SK-N-SH treated with all-trans-retinoic acid at 6 μM for 48 hours (cell line): Measurements from ENCODE around the gene SPATA6L.

Source experiments
- PPARA ChIP-seq: fragments of 250-450 bp; sonication (Bioruptor Pico); IDR thresholded peaks from 2 replicates; pipeline ENCODE4 v1.5.0; 2020; ENCODE audit warnings: mild to moderate bottlenecking, borderline replicate concordance
- RARB ChIP-seq: fragments of 250-450 bp; sonication (Bioruptor Pico); IDR thresholded peaks from 2 replicates; pipeline ENCODE4 v1.8.0; 2021; ENCODE audit warnings: mild to moderate bottlenecking, moderate library complexity
- SNAI2 ChIP-seq: fragments of 250-450 bp; sonication (Bioruptor Pico); IDR thresholded peaks from 2 replicates; pipeline ENCODE4 v1.5.0; 2020; ENCODE audit warnings: mild to moderate bottlenecking, moderate library complexity
- TCF4 ChIP-seq: fragments of 250-450 bp; sonication (Bioruptor Pico); IDR thresholded peaks from 2 replicates; pipeline ENCODE4 v1.8.0; 2021; ENCODE audit warnings: mild to moderate bottlenecking, moderate library complexity, borderline replicate concordance
- TOX ChIP-seq: fragments of 250-450 bp; sonication (Bioruptor Pico); IDR thresholded peaks from 2 replicates; pipeline ENCODE4 v1.8.0; 2021; ENCODE audit warnings: mild to moderate bottlenecking, moderate library complexity, borderline replicate concordance
- ZFP3 ChIP-seq: fragments of 250-450 bp; sonication (Bioruptor Pico); IDR thresholded peaks from 2 replicates; pipeline ENCODE4 v1.5.0; 2020; ENCODE audit warnings: mild to moderate bottlenecking, moderate library complexity
- ZFP30 ChIP-seq: fragments of 450-650 bp; formaldehyde crosslinking; IDR thresholded peaks from 2 replicates; pipeline ENCODE4 v1.5.0; 2022; ENCODE audit warnings: mild to moderate bottlenecking, moderate library complexity
- TF ChIP-seq, protein P1 (sequence below): fragments of 250-450 bp; sonication (Bioruptor Pico); IDR thresholded peaks from 2 replicates; pipeline ENCODE4 v1.8.0; 2021; ENCODE audit warnings: low read depth, mild to moderate bottlenecking, moderate library complexity, borderline replicate concordance
- TF ChIP-seq, protein P2 (sequence below): fragments of 250-450 bp; sonication (Bioruptor Pico); IDR thresholded peaks from 2 replicates; pipeline ENCODE4 v1.8.0; 2020; ENCODE audit warnings: mild to moderate bottlenecking, moderate library complexity, borderline replicate concordance
- TF ChIP-seq, protein P3 (sequence below): fragments of 250-450 bp; sonication (Bioruptor Pico); IDR thresholded peaks from 2 replicates; pipeline ENCODE4 v1.5.1; 2021; ENCODE audit warnings: mild to moderate bottlenecking, moderate library complexity

DNA sequence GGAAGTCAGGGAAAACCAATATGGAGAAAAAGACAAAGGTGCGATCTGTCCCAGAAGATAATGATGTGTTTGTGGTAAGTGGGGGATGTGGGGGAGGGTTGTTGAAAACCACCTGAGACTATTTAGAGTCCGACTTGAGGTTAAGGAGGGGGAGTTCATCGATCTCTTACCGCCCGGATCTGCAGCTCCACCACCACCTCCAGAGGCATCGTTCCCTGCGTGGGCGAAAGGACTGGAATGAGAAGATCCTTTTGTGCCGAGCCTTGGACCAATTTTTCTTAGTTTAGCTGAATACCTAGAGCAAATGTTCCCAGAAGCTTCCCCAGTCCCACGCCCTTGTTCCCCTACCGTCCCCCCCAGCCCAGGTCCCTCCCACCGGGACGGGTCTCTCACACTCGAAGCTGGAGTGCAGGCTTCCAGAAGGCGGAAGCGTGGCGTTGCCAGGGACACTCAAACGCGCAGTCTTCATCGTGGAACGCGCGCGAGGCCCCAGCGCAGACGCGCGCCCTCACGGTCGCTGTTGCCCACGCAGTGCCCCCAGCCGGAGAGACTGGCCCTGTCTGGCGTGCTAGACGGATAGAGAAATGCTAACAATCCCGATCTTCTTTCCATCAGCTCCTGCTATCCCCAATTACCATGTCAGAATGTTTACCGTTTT lies at the start of gene SPATA6L:
- TF ChIP-seq, protein P1, sequence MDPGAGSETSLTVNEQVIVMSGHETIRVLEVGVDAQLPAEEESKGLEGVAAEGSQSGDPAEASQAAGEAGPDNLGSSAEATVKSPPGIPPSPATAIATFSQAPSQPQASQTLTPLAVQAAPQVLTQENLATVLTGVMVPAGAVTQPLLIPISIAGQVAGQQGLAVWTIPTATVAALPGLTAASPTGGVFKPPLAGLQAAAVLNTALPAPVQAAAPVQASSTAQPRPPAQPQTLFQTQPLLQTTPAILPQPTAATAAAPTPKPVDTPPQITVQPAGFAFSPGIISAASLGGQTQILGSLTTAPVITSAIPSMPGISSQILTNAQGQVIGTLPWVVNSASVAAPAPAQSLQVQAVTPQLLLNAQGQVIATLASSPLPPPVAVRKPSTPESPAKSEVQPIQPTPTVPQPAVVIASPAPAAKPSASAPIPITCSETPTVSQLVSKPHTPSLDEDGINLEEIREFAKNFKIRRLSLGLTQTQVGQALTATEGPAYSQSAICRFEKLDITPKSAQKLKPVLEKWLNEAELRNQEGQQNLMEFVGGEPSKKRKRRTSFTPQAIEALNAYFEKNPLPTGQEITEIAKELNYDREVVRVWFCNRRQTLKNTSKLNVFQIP (CRISPR knock-in tag): no peak
- TF ChIP-seq, protein P2, sequence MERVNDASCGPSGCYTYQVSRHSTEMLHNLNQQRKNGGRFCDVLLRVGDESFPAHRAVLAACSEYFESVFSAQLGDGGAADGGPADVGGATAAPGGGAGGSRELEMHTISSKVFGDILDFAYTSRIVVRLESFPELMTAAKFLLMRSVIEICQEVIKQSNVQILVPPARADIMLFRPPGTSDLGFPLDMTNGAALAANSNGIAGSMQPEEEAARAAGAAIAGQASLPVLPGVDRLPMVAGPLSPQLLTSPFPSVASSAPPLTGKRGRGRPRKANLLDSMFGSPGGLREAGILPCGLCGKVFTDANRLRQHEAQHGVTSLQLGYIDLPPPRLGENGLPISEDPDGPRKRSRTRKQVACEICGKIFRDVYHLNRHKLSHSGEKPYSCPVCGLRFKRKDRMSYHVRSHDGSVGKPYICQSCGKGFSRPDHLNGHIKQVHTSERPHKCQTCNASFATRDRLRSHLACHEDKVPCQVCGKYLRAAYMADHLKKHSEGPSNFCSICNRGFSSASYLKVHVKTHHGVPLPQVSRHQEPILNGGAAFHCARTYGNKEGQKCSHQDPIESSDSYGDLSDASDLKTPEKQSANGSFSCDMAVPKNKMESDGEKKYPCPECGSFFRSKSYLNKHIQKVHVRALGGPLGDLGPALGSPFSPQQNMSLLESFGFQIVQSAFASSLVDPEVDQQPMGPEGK (CRISPR knock-in tag): no peak
- TF ChIP-seq RARB (CRISPR knock-in tag): no peak
- TF ChIP-seq PPARA: no peak
- no peak for TF ChIP-seq TOX (CRISPR knock-in tag)
- 0 out of 2 replicates have a peak, but pooled peaks have one; percentile 31 for TF ChIP-seq ZFP3 (CRISPR knock-in tag)
- no peak for TF ChIP-seq ZFP30 (CRISPR knock-in tag)
- TF ChIP-seq SNAI2 (CRISPR knock-in tag): no peak
- TF ChIP-seq, protein P3, sequence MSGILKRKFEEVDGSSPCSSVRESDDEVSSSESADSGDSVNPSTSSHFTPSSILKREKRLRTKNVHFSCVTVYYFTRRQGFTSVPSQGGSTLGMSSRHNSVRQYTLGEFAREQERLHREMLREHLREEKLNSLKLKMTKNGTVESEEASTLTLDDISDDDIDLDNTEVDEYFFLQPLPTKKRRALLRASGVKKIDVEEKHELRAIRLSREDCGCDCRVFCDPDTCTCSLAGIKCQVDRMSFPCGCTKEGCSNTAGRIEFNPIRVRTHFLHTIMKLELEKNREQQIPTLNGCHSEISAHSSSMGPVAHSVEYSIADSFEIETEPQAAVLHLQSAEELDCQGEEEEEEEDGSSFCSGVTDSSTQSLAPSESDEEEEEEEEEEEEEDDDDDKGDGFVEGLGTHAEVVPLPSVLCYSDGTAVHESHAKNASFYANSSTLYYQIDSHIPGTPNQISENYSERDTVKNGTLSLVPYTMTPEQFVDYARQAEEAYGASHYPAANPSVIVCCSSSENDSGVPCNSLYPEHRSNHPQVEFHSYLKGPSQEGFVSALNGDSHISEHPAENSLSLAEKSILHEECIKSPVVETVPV (CRISPR knock-in tag): no peak
- no peak for TF ChIP-seq TCF4 (CRISPR knock-in tag)
